Measurements from ENCODE around the gene FAM24B. TPM values are rescaled to one million over a fixed set of nuclear protein-coding genes. Genes with fewer than 3 reads are reported as not detected.

FAM24B gene
- total and polyA plus RNA-seq, 3 donors from 2014 or later, result 12.1 to 18.3 (median 12.6) TPM

DNA sequence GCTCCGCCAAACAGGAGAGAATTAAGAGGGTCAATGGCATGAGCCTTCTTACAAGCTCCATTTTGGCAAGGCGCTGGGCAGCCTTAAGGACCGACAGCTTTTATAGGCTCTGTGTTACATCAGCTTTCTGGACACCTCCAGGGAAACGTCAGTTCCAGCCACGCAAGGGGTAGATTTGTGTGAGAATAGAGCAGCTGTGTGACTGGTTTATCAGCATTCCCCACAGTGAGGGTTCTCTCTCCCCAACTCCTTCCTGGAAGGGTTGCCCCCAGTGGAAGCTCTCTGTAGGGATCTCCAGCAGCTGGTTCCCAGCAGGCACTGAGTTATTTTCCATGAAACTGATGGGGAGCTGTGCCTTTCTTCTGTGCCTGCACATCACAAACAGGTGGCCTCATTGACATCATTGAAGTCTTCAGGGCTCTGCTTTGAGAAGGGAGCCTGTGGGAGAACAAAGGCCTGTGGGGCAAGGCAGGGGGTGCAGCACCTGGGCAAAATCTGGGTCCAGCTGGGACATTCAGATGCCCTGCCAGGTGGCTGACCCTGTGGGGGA is 33.5 kb downstream of the FAM24B start, which contains the start of gene CUZD1:
Gene CUZD1 (minus strand): TSS at position 75 of the 550 bp plus-strand sequence. CDS start 14 bp downstream, at position 61.
- Histone ChIP-seq H3K36me3 (ENCODE audit: low read depth, missing control alignments) (no peaks in the 10 kb centered on the region), H3K9me3 (no peaks in the 10 kb centered on the region), H3K27ac (no peak within 1 kb of the TSS), H3K4me3 (no peak within 1 kb of the TSS), H3K4me1 (no peaks in the 10 kb centered on the region), H3K27me3 (no peaks in the 10 kb centered on the region)
- DNase-seq, result no peak
- intact Hi-C loops (cut with DNase I; ENCODE audit: low total_unique reads), result no loop called here
- WGBS, 2 donors, result 89 to 93% methylated on average over 5 of the region's 5 CpGs
- TF ChIP-seq POLR2A (IDR thresholded peaks at IDR 0.05), result no peak
- TF ChIP-seq, protein P1, sequence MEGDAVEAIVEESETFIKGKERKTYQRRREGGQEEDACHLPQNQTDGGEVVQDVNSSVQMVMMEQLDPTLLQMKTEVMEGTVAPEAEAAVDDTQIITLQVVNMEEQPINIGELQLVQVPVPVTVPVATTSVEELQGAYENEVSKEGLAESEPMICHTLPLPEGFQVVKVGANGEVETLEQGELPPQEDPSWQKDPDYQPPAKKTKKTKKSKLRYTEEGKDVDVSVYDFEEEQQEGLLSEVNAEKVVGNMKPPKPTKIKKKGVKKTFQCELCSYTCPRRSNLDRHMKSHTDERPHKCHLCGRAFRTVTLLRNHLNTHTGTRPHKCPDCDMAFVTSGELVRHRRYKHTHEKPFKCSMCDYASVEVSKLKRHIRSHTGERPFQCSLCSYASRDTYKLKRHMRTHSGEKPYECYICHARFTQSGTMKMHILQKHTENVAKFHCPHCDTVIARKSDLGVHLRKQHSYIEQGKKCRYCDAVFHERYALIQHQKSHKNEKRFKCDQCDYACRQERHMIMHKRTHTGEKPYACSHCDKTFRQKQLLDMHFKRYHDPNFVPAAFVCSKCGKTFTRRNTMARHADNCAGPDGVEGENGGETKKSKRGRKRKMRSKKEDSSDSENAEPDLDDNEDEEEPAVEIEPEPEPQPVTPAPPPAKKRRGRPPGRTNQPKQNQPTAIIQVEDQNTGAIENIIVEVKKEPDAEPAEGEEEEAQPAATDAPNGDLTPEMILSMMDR (IDR thresholded peaks at IDR 0.05), result no peak

DNA sequence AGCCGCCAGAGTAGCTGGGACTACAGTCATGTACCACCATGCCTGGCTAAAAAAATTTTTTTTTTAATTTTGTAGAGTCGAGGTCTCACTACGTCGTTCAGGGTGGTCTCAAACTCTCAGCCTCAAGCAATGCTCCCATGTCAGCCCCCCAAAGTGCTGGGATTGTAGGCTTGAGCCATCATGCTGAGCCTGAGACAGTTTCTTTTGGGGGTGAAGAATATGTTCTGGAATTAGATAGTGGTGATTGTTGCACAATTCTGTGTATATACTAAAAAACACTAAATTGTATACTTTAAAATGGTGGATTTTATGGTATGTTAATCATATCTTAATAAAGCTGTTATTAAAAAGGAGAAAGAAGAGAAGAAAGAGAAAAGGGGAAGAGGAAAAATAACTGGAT is 35.2 kb downstream of the FAM24B start:
- Histone ChIP-seq H3K27me3 (no peaks in the 10 kb centered on the region), H3K4me3 (no peak overlapping the region), H3K36me3 (ENCODE audit: low read depth, missing control alignments) (no peaks in the 10 kb centered on the region), H3K27ac (no peak overlapping the region), H3K9me3 (no peaks in the 10 kb centered on the region), H3K4me1 (no peaks in the 10 kb centered on the region)
- 94 to 96% methylated on average over 4 of the region's 4 CpGs for WGBS, 2 donors
- TF ChIP-seq, protein P1 (IDR thresholded peaks at IDR 0.05), result no peak
- TF ChIP-seq POLR2A (IDR thresholded peaks at IDR 0.05), result no peak
- no peak for DNase-seq
- intact Hi-C loops (cut with DNase I; ENCODE audit: low total_unique reads), result no loop called here

DNA sequence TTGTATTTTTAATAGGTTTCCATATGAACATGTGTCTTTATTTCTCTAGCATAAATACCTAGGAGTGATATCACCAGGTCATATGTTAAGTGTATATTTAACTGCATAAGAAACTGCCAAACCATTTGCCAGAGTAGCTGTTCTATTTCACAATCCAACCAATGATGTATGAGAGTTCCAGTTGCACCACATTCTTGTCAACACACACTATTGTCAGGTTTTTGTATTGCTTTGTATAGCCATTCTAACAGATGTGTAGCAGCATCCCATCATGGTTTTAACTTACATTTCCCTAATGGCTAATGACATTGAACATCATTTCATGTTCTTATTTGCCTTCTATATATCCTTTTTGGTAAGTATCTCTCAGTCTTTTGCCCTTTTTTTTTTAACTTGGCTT is 37.8 kb downstream of the FAM24B start:
- Histone ChIP-seq H3K36me3 (ENCODE audit: low read depth, missing control alignments) (no peaks in the 10 kb centered on the region), H3K27ac (no peak overlapping the region), H3K27me3 (no peaks in the 10 kb centered on the region), H3K9me3 (no peaks in the 10 kb centered on the region), H3K4me3 (no peak overlapping the region), H3K4me1 (no peaks in the 10 kb centered on the region)
- no peak for TF ChIP-seq POLR2A (IDR thresholded peaks at IDR 0.05)
- TF ChIP-seq, protein P1 (IDR thresholded peaks at IDR 0.05), result no peak
- DNase-seq, result no peak
- intact Hi-C loops (cut with DNase I; ENCODE audit: low total_unique reads), result no loop called here

DNA sequence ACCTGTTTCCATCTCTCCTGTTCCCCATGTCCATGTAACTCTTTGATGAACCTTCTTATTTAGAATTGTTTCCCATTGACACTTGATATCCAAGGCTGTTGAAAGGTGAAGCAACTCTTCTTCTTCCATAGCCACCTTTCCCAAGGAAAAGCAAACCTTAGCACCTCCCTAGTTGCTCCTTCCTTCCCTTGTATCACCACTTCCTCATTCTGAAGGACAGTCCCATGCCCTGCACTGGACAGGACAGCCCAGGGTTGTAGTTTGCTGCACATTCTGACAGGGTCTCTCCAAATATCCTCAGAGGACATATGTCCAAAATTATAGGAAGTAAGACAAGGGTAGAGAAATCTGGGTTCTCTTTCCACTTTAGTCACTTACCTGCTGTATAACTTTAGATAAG is 39.9 kb downstream of the FAM24B start:
- Histone ChIP-seq H3K4me1 (no peaks in the 10 kb centered on the region), H3K36me3 (ENCODE audit: low read depth, missing control alignments) (no peaks in the 10 kb centered on the region), H3K9me3 (no peaks in the 10 kb centered on the region), H3K27me3 (no peaks in the 10 kb centered on the region), H3K4me3 (no peak overlapping the region), H3K27ac (no peak overlapping the region)
- TF ChIP-seq, protein P1 (IDR thresholded peaks at IDR 0.05), result no peak
- TF ChIP-seq POLR2A (IDR thresholded peaks at IDR 0.05), result no peak
- DNase-seq, result no peak
- intact Hi-C loops (cut with DNase I; ENCODE audit: low total_unique reads), result no loop called here

DNA sequence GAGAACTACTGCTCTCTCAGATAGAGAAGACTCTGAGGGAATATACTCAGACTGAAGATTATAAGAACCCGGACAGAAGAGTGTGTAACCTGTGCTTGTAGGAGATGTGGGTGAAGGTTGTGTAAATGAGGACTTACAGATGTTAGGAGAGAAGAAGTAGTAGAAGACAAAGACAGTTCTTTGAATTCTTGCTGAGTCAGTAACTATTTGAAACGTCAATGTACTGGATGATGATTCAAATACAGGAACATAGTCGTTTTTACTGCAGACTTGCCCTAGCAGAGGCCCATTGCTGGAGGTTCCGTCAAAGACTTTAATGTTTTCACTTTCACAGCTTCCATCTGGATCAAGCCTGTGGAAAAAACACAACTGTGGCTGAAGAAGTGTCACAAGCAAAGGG is 40.5 kb downstream of the FAM24B start:
- intact Hi-C loops (cut with DNase I; ENCODE audit: low total_unique reads), result no loop called here
- TF ChIP-seq, protein P1 (IDR thresholded peaks at IDR 0.05), result no peak
- no peak for TF ChIP-seq POLR2A (IDR thresholded peaks at IDR 0.05)
- Histone ChIP-seq H3K9me3 (no peaks in the 10 kb centered on the region), H3K4me1 (no peaks in the 10 kb centered on the region), H3K36me3 (ENCODE audit: low read depth, missing control alignments) (no peaks in the 10 kb centered on the region), H3K4me3 (no peak overlapping the region), H3K27me3 (no peaks in the 10 kb centered on the region), H3K27ac (no peak overlapping the region)
- DNase-seq, result no peak
- 83 to 88% methylated on average over 4 of the region's 4 CpGs for WGBS, 2 donors

All from testis (tissue), 3 donors.